A549 (cell line): ENCODE measurements around the gene NINL.
"Not testable (repeated sequence)": the region's sequence is repeated elsewhere in the genome, so short reads cannot be mapped to it uniquely, and the experiment has no call there.

Experiments
- CTCF ChIP-seq: fragments of >200 bp; sonication (Bioruptor Twin); formaldehyde crosslinking; IDR thresholded peaks from 3 replicates; pipeline ENCODE4 v1.5.1; 2016
- EHMT2 ChIP-seq: fragments of 200-600 bp; sonication (generic); IDR thresholded peaks from 2 replicates; pipeline ENCODE4 v1.6.1; 2016; ENCODE audit warnings: antibody characterized with exemption, low read depth, mild to moderate bottlenecking, moderate library complexity
- FOXS1 ChIP-seq: fragments of 250-450 bp; sonication (Bioruptor Pico); IDR thresholded peaks from 2 replicates; pipeline ENCODE4 v1.5.0; 2020; ENCODE audit warnings: mild to moderate bottlenecking, moderate library complexity
- HOXA7 ChIP-seq: fragments of 250-450 bp; sonication (Bioruptor Pico); IDR thresholded peaks from 2 replicates; pipeline ENCODE4 v1.5.0; 2020; ENCODE audit warnings: mild to moderate bottlenecking, moderate library complexity
- JUNB ChIP-seq: fragments of >200 bp; sonication (Bioruptor Twin); formaldehyde crosslinking; IDR thresholded peaks from 2 replicates; pipeline ENCODE4 v1.6.1; 2016
- MAFK ChIP-seq: fragments of 450-650 bp; IDR thresholded peaks from 2 replicates; pipeline ENCODE4 v1.6.1; 2014; ENCODE audit not compliant: partially characterized antibody
- MAX ChIP-seq: IDR thresholded peaks from 2 replicates; pipeline ENCODE4 v1.6.1; 2012
- MYC ChIP-seq: IDR thresholded peaks from 2 replicates; pipeline ENCODE4 v1.6.1; 2012; ENCODE audit warnings: mild to moderate bottlenecking, inconsistent platforms, low read length, improper control_type of control experiment, borderline replicate concordance
- NFE2L2 ChIP-seq: fragments of 150-350 bp; conservative IDR thresholded peaks from 2 replicates; pipeline ENCODE4 v1.6.1; 2014; ENCODE audit warnings: low read length
- POLR2A ChIP-seq: IDR thresholded peaks from 2 replicates; pipeline ENCODE4 v1.6.1; 2012; ENCODE audit warnings: mild to moderate bottlenecking, low read length
- POLR2AphosphoS2 ChIP-seq: conservative IDR thresholded peaks from 2 replicates; pipeline ENCODE4 v1.6.1; 2012; ENCODE audit warnings: low read length, improper control_type of control experiment, inconsistent platforms
- RAD21 ChIP-seq, 2 experiments: fragments of >200 bp in 1 of 2; sonication (Bioruptor Twin) in 1 of 2; formaldehyde crosslinking in 1 of 2; IDR thresholded peaks in 1 of 2; conservative IDR thresholded peaks in 1 of 2; 2 replicates in 1 of 2; 3 replicates in 1 of 2; pipeline ENCODE4 v1.6.1; 2012 to 2018; ENCODE audit warnings: inconsistent platforms in 1 of 2
- SMC3 ChIP-seq: fragments of >200 bp; sonication (Bioruptor Twin); formaldehyde crosslinking; IDR thresholded peaks from 3 replicates; pipeline ENCODE4 v1.6.1; 2018; ENCODE audit warnings: inconsistent platforms
- USF2 ChIP-seq: fragments of 450-650 bp; IDR thresholded peaks from 2 replicates; pipeline ENCODE4 v1.6.1; 2014; ENCODE audit warnings: antibody characterized with exemption

- not testable (repeated sequence) for TF ChIP-seq POLR2A; MYC; CTCF; FOXS1 (CRISPR knock-in tag); MAX; JUNB; MAFK; USF2; SMC3; EHMT2; POLR2AphosphoS2; HOXA7 (CRISPR knock-in tag); NFE2L2; RAD21 (conservative IDR thresholded peaks at IDR 0.05 in 1 of 2, IDR thresholded peaks at IDR 0.05 in 1 of 2)
Measured at GRCh38 chr20:25473297-25473696, 112.0 kb downstream of the NINL start.
